ENCODE measurements around the gene API5. TPM values are rescaled to one million over a fixed set of nuclear protein-coding genes. Genes with fewer than 3 reads are reported as not detected.

The API5 gene
- total RNA-seq, 4 donors from 2014 or later, result 57.8 to 75.3 (median 62.1) TPM

DNA sequence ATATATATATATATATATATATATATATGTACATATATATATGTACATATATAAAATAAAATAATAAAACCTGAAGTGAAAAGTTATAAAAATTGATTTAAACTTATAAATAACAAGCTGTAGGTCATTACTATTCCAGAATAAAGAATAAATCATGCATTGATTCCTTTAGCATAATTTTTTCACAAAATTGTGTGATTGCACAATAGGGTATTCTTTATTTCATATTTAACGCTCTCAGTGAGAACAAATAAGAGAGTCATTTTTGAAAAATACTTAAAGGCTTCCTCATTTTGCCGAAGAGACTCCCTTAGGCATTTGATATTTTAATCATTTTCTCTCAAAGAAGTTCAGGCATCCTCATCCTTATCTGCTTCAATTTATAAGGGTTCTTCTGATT, 41.3 kb upstream of the API5 start:
- Histone ChIP-seq H3K4me3 (no peak overlapping the region), H3K27me3 (no peaks in the 10 kb centered on the region), H3K9me3 (peaks cover 0 to 3% (median 0%) of the 10 kb centered on the region in 4 donors), H3K36me3 (no peaks in the 10 kb centered on the region), H3K27ac (no peak overlapping the region), H3K4me1 (peaks cover 0 to 22% (median 0%) of the 10 kb centered on the region in 4 donors)
- 58 to 60% methylated on average over 2 of the region's 2 CpGs for WGBS, 2 donors
- TF ChIP-seq EP300 (IDR thresholded peaks at IDR 0.05) (no peak), POLR2A (IDR thresholded peaks at IDR 0.05) (no peak)
- TF ChIP-seq, protein P1, sequence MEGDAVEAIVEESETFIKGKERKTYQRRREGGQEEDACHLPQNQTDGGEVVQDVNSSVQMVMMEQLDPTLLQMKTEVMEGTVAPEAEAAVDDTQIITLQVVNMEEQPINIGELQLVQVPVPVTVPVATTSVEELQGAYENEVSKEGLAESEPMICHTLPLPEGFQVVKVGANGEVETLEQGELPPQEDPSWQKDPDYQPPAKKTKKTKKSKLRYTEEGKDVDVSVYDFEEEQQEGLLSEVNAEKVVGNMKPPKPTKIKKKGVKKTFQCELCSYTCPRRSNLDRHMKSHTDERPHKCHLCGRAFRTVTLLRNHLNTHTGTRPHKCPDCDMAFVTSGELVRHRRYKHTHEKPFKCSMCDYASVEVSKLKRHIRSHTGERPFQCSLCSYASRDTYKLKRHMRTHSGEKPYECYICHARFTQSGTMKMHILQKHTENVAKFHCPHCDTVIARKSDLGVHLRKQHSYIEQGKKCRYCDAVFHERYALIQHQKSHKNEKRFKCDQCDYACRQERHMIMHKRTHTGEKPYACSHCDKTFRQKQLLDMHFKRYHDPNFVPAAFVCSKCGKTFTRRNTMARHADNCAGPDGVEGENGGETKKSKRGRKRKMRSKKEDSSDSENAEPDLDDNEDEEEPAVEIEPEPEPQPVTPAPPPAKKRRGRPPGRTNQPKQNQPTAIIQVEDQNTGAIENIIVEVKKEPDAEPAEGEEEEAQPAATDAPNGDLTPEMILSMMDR (IDR thresholded peaks at IDR 0.05), result no peak
- DNase-seq (ENCODE audit: low spot score in 2 of 2), result no peak

DNA sequence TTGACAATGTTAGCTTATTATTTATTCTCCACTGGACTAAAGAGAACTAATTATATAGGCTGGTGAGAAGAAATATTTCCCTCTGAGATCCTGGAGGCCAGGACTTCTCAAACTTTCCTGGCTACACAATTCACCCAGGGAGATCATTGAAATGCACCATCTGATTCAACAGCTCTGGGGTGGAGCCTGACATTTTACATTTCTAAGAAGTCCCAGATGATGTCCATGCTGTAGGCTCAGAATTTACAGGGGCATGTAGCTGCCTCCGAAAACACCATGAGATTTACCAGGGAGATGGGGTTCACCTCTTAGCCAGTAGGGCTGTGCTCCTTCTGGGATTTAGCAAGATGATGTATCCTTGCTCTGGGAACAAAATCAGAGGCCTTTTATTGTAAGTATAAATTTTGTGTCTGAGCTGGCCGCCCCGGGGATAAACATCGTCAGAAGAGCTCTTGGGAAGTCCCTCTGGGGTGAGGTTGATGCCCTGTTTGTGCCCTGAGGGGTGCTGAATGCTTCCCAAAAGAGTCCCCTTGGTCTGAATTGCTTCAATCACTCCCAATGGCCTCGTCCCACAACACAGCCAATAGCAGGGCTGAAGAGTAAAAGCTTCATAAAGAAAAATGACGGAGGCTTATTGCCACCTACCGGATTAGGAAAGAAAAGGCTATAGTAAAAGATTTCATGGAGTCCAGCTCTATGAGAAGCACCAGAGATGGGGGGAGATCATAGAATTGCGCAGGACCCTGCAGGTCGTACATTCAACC, 33.4 kb upstream of the API5 start:
- peaks cover 0 to 3% (median 0%) of the 10 kb centered on the region in 4 donors for H3K9me3 ChIP-seq
- H3K4me1 ChIP-seq, result peaks cover 0 to 6% (median 0%) of the 10 kb centered on the region in 4 donors
- H3K27me3 ChIP-seq, result peaks cover 0 to 10% of the 10 kb centered on the region in 2 donors
- no peak for DNase-seq (ENCODE audit: low spot score in 2 of 2)
- no peak overlapping the region for H3K27ac ChIP-seq
- no peaks in the 10 kb centered on the region for H3K36me3 ChIP-seq
- no peak overlapping the region for H3K4me3 ChIP-seq
- 22 to 25% methylated on average over 9 of the region's 9 CpGs for WGBS, 2 donors
- TF ChIP-seq, protein P1 (IDR thresholded peaks at IDR 0.05), result peak in 3 of 5 experiments; percentile 21 to 29 (median 21)
- TF ChIP-seq POLR2A (IDR thresholded peaks at IDR 0.05) (no peak), EP300 (IDR thresholded peaks at IDR 0.05) (no peak)

DNA sequence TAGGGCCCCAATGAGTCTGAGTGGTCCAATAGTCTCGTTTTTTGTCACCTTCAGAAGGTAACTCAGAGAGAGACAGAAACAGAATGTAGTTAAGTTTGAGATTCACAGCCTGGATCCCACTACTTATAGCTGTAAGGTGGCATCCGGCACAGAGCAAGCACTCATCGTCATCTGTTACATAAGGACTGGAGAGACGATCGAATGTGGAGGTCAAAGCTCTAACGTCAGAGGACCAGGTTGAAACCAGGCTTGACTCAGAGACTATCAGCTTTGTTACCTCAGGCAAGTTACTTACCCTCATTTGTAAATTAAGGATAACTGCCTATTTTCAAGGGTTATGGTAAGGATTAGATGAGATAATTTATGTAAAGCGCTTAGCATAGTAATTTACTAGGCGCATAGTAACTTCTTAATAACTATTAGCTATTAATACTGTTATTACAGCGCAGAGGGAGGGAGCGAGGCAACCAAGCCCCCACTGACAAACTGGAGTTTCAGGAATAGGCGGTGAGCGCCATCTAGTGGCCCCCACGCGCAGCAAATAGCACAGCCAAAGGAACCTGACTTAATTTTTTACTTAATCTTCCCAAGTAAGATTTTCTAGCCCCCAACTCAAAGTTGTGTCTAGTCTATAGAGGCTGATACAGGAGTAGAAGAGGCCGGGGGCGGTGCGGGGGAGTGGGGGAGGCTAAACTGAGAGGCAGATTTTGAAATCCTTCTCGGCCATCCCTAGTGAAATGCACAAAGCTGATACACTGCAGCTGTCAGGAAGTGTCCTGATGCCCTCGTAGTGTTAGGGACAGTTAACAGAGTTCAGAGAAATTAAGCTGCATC, 29.0 kb upstream of the API5 start:
- Histone ChIP-seq H3K9me3 (no peaks in the 10 kb centered on the region), H3K36me3 (no peaks in the 10 kb centered on the region), H3K4me1 (peaks cover 0 to 6% (median 0%) of the 10 kb centered on the region in 4 donors), H3K4me3 (no peak overlapping the region), H3K27ac (no peak overlapping the region), H3K27me3 (peaks cover 0 to 13% of the 10 kb centered on the region in 2 donors)
- TF ChIP-seq POLR2A (IDR thresholded peaks at IDR 0.05), result no peak
- TF ChIP-seq, protein P1 (IDR thresholded peaks at IDR 0.05), result peak; percentile 57 to 94 (median 82)
- DNase-seq (ENCODE audit: low spot score in 2 of 2), result peak in 1 of 2 donors; percentile 8
- WGBS, 2 donors, result 12 to 14% methylated on average over 19 of the region's 19 CpGs

DNA sequence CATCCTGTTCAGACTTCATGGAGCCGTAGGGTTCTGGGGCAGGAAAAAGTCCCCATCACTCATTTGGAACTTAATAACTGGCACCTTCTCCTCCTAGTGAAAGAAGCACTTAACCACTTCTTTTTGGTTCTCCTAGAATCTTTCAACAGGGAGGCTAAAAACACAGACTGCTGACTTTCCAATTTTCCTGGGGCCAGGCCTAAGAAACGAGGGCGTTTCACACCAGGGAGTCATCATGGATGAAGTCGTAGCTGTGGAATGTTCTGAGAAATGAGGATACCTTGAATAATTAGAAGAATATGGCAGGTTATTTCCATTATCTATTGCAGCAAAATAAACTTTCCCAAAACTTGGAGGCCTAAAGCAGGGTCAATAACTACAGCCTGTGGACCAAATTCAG, 26.0 kb upstream of the API5 start:
- no peaks in the 10 kb centered on the region for H3K36me3 ChIP-seq
- no peak overlapping the region for H3K27ac ChIP-seq
- no peaks in the 10 kb centered on the region for H3K9me3 ChIP-seq
- peaks cover 0 to 13% of the 10 kb centered on the region in 2 donors for H3K27me3 ChIP-seq
- no peak overlapping the region for H3K4me3 ChIP-seq
- no peak for DNase-seq (ENCODE audit: low spot score in 2 of 2)
- peaks cover 0 to 6% (median 0%) of the 10 kb centered on the region in 4 donors for H3K4me1 ChIP-seq
- no peak for TF ChIP-seq EP300 (IDR thresholded peaks at IDR 0.05)
- no peak for TF ChIP-seq POLR2A (IDR thresholded peaks at IDR 0.05)
- TF ChIP-seq, protein P1 (IDR thresholded peaks at IDR 0.05), result no peak
- 39 to 54% methylated on average over 4 of the region's 4 CpGs for WGBS, 2 donors

DNA sequence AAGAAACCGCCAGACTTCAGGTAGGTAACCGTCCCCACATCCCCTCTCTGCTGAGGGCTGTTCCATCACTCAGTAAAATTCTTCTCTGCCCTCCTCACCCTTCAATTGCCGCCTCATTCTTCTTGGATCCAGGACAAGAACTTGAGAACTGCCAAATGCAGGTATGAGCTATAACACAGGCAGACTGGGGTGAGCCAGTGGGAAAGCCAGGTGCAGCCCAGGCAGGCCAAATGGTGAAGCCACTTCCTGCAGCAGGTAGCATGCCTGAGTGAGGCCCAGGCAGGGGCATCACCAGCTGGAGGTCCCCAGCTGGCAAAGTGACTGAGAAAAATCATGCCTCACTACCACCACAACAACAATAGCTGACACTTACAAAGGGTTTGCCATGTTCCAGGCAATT, 22.4 kb upstream of the API5 start:
- 91 to 94% methylated on average over 3 of the region's 3 CpGs for WGBS, 2 donors
- Histone ChIP-seq H3K27ac (no peak overlapping the region), H3K4me1 (no peaks in the 10 kb centered on the region)

More for the DNA sequence above, 22.4 kb upstream of the API5 start:
- Histone ChIP-seq H3K27me3 (no peaks in the 10 kb centered on the region), H3K36me3 (no peaks in the 10 kb centered on the region), H3K9me3 (no peaks in the 10 kb centered on the region), H3K4me3 (no peak overlapping the region)
- TF ChIP-seq, protein P1 (IDR thresholded peaks at IDR 0.05), result no peak
- no peak for TF ChIP-seq EP300 (IDR thresholded peaks at IDR 0.05)
- TF ChIP-seq POLR2A (IDR thresholded peaks at IDR 0.05), result no peak
- no peak for DNase-seq (ENCODE audit: low spot score in 2 of 2)
